ENCODE results near the gene ETF1. TPM values are rescaled to one million over a fixed set of nuclear protein-coding genes. Genes with fewer than 3 reads are reported as not detected.

Gene ETF1
- total and polyA plus RNA-seq, 3 experiments from 2014 or later, result 29.4 to 246 (median 239) TPM

DNA sequence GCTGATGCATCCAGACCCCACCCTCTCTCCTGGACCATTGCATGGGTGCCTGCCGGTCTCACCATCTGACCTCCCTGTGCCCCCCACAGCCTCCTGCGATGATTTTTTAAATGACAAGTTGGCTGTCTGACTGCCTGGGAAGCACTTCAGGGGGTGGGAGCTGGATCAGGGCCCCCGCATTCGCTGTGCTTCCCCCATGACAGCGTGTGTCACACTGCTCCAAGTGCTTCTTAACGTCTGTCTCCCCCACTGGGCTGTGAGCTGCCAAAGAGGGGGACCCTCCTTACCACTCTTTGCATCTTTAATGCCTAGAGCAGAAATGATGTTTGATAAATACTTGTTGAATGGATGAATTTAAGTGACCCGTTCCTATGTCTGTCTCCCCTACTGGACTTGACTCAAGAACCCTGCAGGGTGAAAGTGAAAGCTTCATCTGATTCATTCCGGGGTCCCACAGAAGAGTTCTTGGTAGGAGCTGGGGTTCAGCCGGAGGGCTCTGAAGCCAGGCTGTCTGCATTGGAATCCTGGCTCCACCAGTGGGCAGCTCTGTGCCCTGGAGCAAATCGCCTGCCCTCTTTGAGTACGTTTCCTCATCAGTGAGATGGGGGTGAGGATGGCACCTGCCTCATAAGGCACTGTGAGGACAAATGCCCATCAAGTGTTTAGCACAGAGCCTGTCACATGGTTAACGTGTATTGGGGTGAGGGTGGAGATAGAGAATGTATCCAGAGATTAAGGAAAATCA lies 85.3 kb downstream of the ETF1 start:
- Mint-ChIP-seq H3K4me1 (peaks cover 31 to 40% (median 36%) of the 10 kb centered on the region in 3 donors), H3K4me3 (peak overlapping the region in 4 of 7 donors; percentile 15 to 61 (median 44)), H3K27ac (peak overlapping the region in 7 of 8 donors; percentile 71 to 98 (median 95)), H3K36me3 (no peaks in the 10 kb centered on the region), H3K27me3 (no peaks in the 10 kb centered on the region), H3K9me3 (no peaks in the 10 kb centered on the region)
- ChIA-PET CTCF (interaction anchor here (2.5 to 10.2 kb wide), 3 partner anchors 9 to 85 kb away, joined by 7 to 102 read pairs (median 14); partner anchors contain the start of gene ETF1), POLR2A (no interaction called here)
- H3K4me1 ChIP-seq (ENCODE audit: insufficient read depth, low read length), result peaks cover 30% of the 10 kb centered on the region
- H3K27me3 ChIP-seq (ENCODE audit: insufficient read depth, low read length, poor library complexity, severe bottlenecking), result no peaks in the 10 kb centered on the region
- no peaks in the 10 kb centered on the region for H3K9me3 ChIP-seq (ENCODE audit: low read length)
- no peak overlapping the region for H3K27ac ChIP-seq (ENCODE audit: low read depth, low read length)
- no peak overlapping the region for H3K4me3 ChIP-seq (ENCODE audit: low read length)
- H3K36me3 ChIP-seq (ENCODE audit: insufficient read depth, low read length), result no peaks in the 10 kb centered on the region
- DNase-seq, result peak in 1 of 5 donors; percentile 36

Other genes starting within 250 kb of the ETF1 start
- 1 to 10 TPM; 4.3 to 5.3 TPM for gene CDC25C, start 211.4 kb downstream of the ETF1 start, total RNA-seq
- not detected for gene CDC25C, start 211.4 kb downstream of the ETF1 start, polyA plus RNA-seq
- gene FAM53C, start 205.0 kb downstream of the ETF1 start, total RNA-seq, result 10 to 100 TPM; 29.5 to 32.2 TPM
- 20.6 TPM for gene FAM53C, start 205.0 kb downstream of the ETF1 start, polyA plus RNA-seq
- gene KDM3B, start 190.6 kb downstream of the ETF1 start, total RNA-seq, result 10 to 100 TPM; 42.4 to 44.7 TPM
- gene KDM3B, start 190.6 kb downstream of the ETF1 start, polyA plus RNA-seq, result 14.7 TPM
- 1 to 10 TPM; 5.0 to 6.6 TPM for gene REEP2, start 104.2 kb downstream of the ETF1 start, total RNA-seq
- 0.24 TPM for gene REEP2, start 104.2 kb downstream of the ETF1 start, polyA plus RNA-seq
- gene EGR1, start 77.8 kb downstream of the ETF1 start, total RNA-seq, result 10 to 100 TPM; 11.8 to 12.2 TPM
- gene EGR1, start 77.8 kb downstream of the ETF1 start, polyA plus RNA-seq, result 0.99 TPM
- gene HSPA9, start 32.2 kb upstream of the ETF1 start, total RNA-seq, result 100 to 1,000 TPM; 468 to 498 TPM
- 171 TPM for gene HSPA9, start 32.2 kb upstream of the ETF1 start, polyA plus RNA-seq
- gene CTNNA1, start 210.2 kb upstream of the ETF1 start, total RNA-seq, result 10 to 100 TPM; 89.0 to 97.2 TPM
- 6.5 TPM for gene CTNNA1, start 210.2 kb upstream of the ETF1 start, polyA plus RNA-seq